Heart left ventricle (tissue), 16 donors: ENCODE data around the gene FAM170B. TPM values are rescaled to one million over a fixed set of nuclear protein-coding genes. Genes with fewer than 3 reads are reported as not detected.

ENCODE experiments used
- ATAC-seq, 4 donors: fragments of 200-7000 bp; cut with Tn5 transposase; one replicate each; pipeline ENCODE4 v1.9.1; 2020 to 2022; ENCODE audit warnings: moderate library complexity in 4 of 4, mild to moderate bottlenecking in 3 of 4, moderate number of reproducible peaks in 1 of 4
- DNase-seq, 5 donors: peaks; one replicate each; pipeline ENCODE4 v3.0.0-alpha.2; 2020
- H3K27ac ChIP-seq, 12 donors: fragments of 200-600 bp; sonication (generic) in 4 of 12; one replicate each; pipeline versions ENCODE4 v1.5.0 to v1.8.0; 2016 to 2022; ENCODE audit warnings: mild to moderate bottlenecking in 2 of 12
- H3K27me3 ChIP-seq, 9 donors: fragments of 200-600 bp; sonication (generic) in 2 of 9; one replicate each; pipeline versions ENCODE4 v1.5.1 to v1.8.0; 2016 to 2022; ENCODE audit warnings: mild to moderate bottlenecking in 3 of 9
- H3K36me3 ChIP-seq, 9 donors: fragments of 200-600 bp; sonication (generic) in 2 of 9; one replicate each; pipeline versions ENCODE4 v1.5.0 to v1.8.0; 2018 to 2022; ENCODE audit warnings: mild to moderate bottlenecking in 2 of 9
- H3K4me1 ChIP-seq, 12 donors: fragments of 200-600 bp; sonication (generic) in 4 of 12; one replicate each; pipeline versions ENCODE4 v1.5.0 to v1.8.0; 2016 to 2022; ENCODE audit warnings: mild to moderate bottlenecking in 3 of 12
- H3K4me3 ChIP-seq, 12 donors: fragments of 200-600 bp; sonication (generic) in 4 of 12; one replicate each; pipeline versions ENCODE4 v1.5.0 to v1.8.0; 2017 to 2022; ENCODE audit warnings: mild to moderate bottlenecking in 9 of 12, moderate library complexity in 4 of 12
- H3K9me3 ChIP-seq, 12 donors: fragments of 200-600 bp; sonication (generic) in 4 of 12; one replicate each; pipeline versions ENCODE4 v1.5.0 to v1.8.0; 2016 to 2022; ENCODE audit warnings: mild to moderate bottlenecking in 1 of 12
- CTCF ChIP-seq, 12 donors: fragments of 200-600 bp; sonication (generic) in 4 of 12; IDR thresholded peaks; one replicate each; pipeline versions ENCODE4 v1.5.0 to v1.8.0; 2018 to 2022; ENCODE audit warnings: antibody characterized with exemption in 12 of 12, mild to moderate bottlenecking in 5 of 12
- POLR2A ChIP-seq, 2 donors: fragments of 450-650 bp; IDR thresholded peaks; one replicate each; pipeline ENCODE4 v1.6.1; 2017; ENCODE audit warnings: antibody characterized with exemption in 2 of 2, mild to moderate bottlenecking in 2 of 2, moderate library complexity in 2 of 2
- WGBS, 4 donors: extraction: QIAGEN DNeasy Blood & Tissue Kit in 2 of 4; methylation state at CpG; one replicate each; pipeline versions ENCODE4 v1.1.5 to v1.1.7; 2013 to 2018; 5-methylcytosine and 5-hydroxymethylcytosine counted together
- intact Hi-C, 10 donors: fragments of 100-400 bp; cut with DNase I; formaldehyde crosslinking; loops; one replicate each; pipeline versions ENCODE4 v1.11.1 to v1.14.2; 2022
- polyA plus RNA-seq, 2 donors: library from polyadenylated mRNA; stranded (reverse); fragments of 200-250 nt; gene quantifications; one replicate each; pipeline ENCODE4 v1.2.3, GENCODE V29; 2013
- total RNA-seq, 9 donors: library from RNA; depleted of rRNA in 2 of 9; stranded (reverse); fragments of >200 nt in 2 of 9; fragmentation: NEBNext Ultra II Directional in 3 of 9; extraction: Animal tissue kit (Norgen Biotek cat#: 25700) in 3 of 9; gene quantifications; one replicate each; pipeline versions ENCODE4 v1.1.0 to v1.2.4, GENCODE V29; 2016 to 2023
- donor health status: ischemic (EF 13 %, LVEDD 7.1; RV severe dilation, severe dysfunction).
- donor health status: healthy with polysubstance abuse.
- donor health status: DM: no; HTN: yes; CAD: no.
- donor health status: DM: no; HTN: no; CAD: no.
- donor health status: ischemic (EF 25% LVEDD 6.9; RV normal size, moderate dysfunction).
- donor health status: ischemic (EF 25% LVEDD 5.7; RV mildly dilated, moderate dysfunction).
- donor health status: healthy.
- donor health status: DM: yes; HTN: yes; CAD: no.
- donor health status: ischemic (EF 35%, LVEDD 5.7; RV mildly dilated, moderate dysfunction).
- donor health status: nonischemic (EF 11% LVEDD 7.7; RV severe dilation, severe dysfunction).
- donor health status: DM: yes; HTN: yes; CAD: no.
- donor health status: PGD.
- donor health status: ischemic (EF 29% LVEDD 5.4; RV normal size, mild dysfunction).
- donor health status: nonischemic (EF 23%, LVEDD 6.1; RV moderate dilation, normal function).

The FAM170B gene
- total and polyA plus RNA-seq, 11 donors: not detected

GRCh38 chr10:49173201-49173772, 39.5 kb upstream of the FAM170B start:
- Histone ChIP-seq H3K4me1 (peaks cover 0 to 87% (median 33%) of the 10 kb centered on the region in 12 donors), H3K27me3 (no peaks in the 10 kb centered on the region), H3K27ac (no peak overlapping the region), H3K9me3 (no peaks in the 10 kb centered on the region), H3K36me3 (no peaks in the 10 kb centered on the region), H3K4me3 (no peak overlapping the region)
- DNase-seq (no peak), ATAC-seq (no peak)
- TF ChIP-seq POLR2A (IDR thresholded peaks at IDR 0.05) (no peak), CTCF (IDR thresholded peaks at IDR 0.05) (no peak)
- WGBS, 4 donors: 92 to 97% (median 93%) methylated on average over 11 of the region's 11 CpGs
- intact Hi-C loops: loop anchor here in 2 of 10 donors (10.0 kb wide), 2 partner anchors 58 to 342 kb away; partner anchors contain the start of gene VSTM4 (in 1 of the 2)

- DNase-seq (no peak), ATAC-seq (no peak)
- peaks cover 0 to 82% (median 31%) of the 10 kb centered on the region in 12 donors for H3K4me1 ChIP-seq
- WGBS, 4 donors: 94 to 100% (median 96%) methylated on average over 2 to 3 of the region's 3 CpGs
- peaks cover 0 to under 1% (median 0%) of the 10 kb centered on the region in 9 donors for H3K36me3 ChIP-seq
- H3K27me3 ChIP-seq: no peaks in the 10 kb centered on the region
- H3K4me3 ChIP-seq: no peak overlapping the region
- H3K27ac ChIP-seq: no peak overlapping the region
- no peaks in the 10 kb centered on the region for H3K9me3 ChIP-seq
- TF ChIP-seq POLR2A (IDR thresholded peaks at IDR 0.05) (no peak), CTCF (IDR thresholded peaks at IDR 0.05) (no peak)
- intact Hi-C loops: loop anchor here in 2 of 10 donors (10.0 kb wide), 2 partner anchors 58 to 342 kb away; partner anchors contain the start of gene VSTM4 (in 1 of the 2)
Measured at GRCh38 chr10:49172777-49173132, 38.9 kb upstream of the FAM170B start.

- no peak overlapping the region for H3K4me3 ChIP-seq
- no peak for DNase-seq
- H3K27me3 ChIP-seq: no peaks in the 10 kb centered on the region
- 94 to 97% (median 95%) methylated on average over 3 to 4 of the region's 4 CpGs for WGBS, 4 donors
- no peaks in the 10 kb centered on the region for H3K9me3 ChIP-seq
- intact Hi-C loops: loop anchor here in 2 of 10 donors (10.0 kb wide), 2 partner anchors 57 to 343 kb away; partner anchors contain the start of gene VSTM4 (in 1 of the 2)
- TF ChIP-seq CTCF (IDR thresholded peaks at IDR 0.05): no peak
- TF ChIP-seq POLR2A (IDR thresholded peaks at IDR 0.05): no peak
- peaks cover 0 to 76% (median 28%) of the 10 kb centered on the region in 12 donors for H3K4me1 ChIP-seq
- no peak for ATAC-seq
- peaks cover 0 to 6% (median 0%) of the 10 kb centered on the region in 9 donors for H3K36me3 ChIP-seq
- no peak overlapping the region for H3K27ac ChIP-seq
Measured at GRCh38 chr10:49172061-49172776, 38.4 kb upstream of the FAM170B start.

- H3K27me3 ChIP-seq: no peaks in the 10 kb centered on the region
- peaks cover 0 to 13% (median 1%) of the 10 kb centered on the region in 9 donors for H3K36me3 ChIP-seq
- TF ChIP-seq POLR2A (IDR thresholded peaks at IDR 0.05): no peak
- no peak for TF ChIP-seq CTCF (IDR thresholded peaks at IDR 0.05)
- H3K27ac ChIP-seq: no peak overlapping the region
- WGBS, 4 donors: 88 to 100% (median 95%) methylated on average over 1 to 7 of the region's 7 CpGs
- ATAC-seq (no peak), DNase-seq (no peak)
- intact Hi-C loops: loop anchor here in 2 of 10 donors (10.0 kb wide), 2 partner anchors 57 to 343 kb away; partner anchors contain the start of gene VSTM4 (in 1 of the 2)
- H3K4me1 ChIP-seq: peaks cover 0 to 74% (median 22%) of the 10 kb centered on the region in 12 donors
- H3K4me3 ChIP-seq: no peak overlapping the region
- no peaks in the 10 kb centered on the region for H3K9me3 ChIP-seq
Measured at GRCh38 chr10:49171326-49172060, 37.7 kb upstream of the FAM170B start.
